Neural progenitor cell (in vitro differentiated cells): ENCODE measurements around the gene DDX39B. TPM values are rescaled to one million over a fixed set of nuclear protein-coding genes. Genes with fewer than 3 reads are reported as not detected.
A peak's percentile ranks its signal among the peaks of the same experiment; 100 is the strongest.
"Not testable (repeated sequence)": the region's sequence is repeated elsewhere in the genome, so short reads cannot be mapped to it uniquely, and the experiment has no call there.

Source experiments
- DNase-seq: peaks from one replicate; pipeline ENCODE4 v3.0.0-alpha.2; 2016; ENCODE audit warnings: low spot score
- H2AFZ ChIP-seq: fragments of 200-600 bp; sonication (generic); replicated peaks from 2 replicates; pipeline ENCODE4 v1.6.1; 2016; ENCODE audit warnings: antibody characterized with exemption
- H3F3A ChIP-seq: fragments of 200-600 bp; sonication (generic); 2 replicates; pipeline ENCODE4 v1.6.1; 2016; ENCODE audit warnings: antibody characterized with exemption, low read depth
- H3K27ac ChIP-seq: fragments of 200-600 bp; sonication (generic); 2 replicates; pipeline ENCODE4 v1.5.1; 2016; ENCODE audit warnings: mild to moderate bottlenecking
- H3K27me3 ChIP-seq: fragments of 200-600 bp; sonication (generic); 2 replicates; pipeline ENCODE4 v1.6.1; 2016; ENCODE audit warnings: mild to moderate bottlenecking, moderate library complexity
- H3K36me3 ChIP-seq: fragments of 200-600 bp; sonication (generic); 2 replicates; pipeline ENCODE4 v1.5.1; 2016
- H3K4me1 ChIP-seq: fragments of 200-600 bp; sonication (generic); 2 replicates; pipeline ENCODE4 v1.6.1; 2016; ENCODE audit warnings: mixed run types
- H3K4me2 ChIP-seq: fragments of 200-600 bp; sonication (generic); 2 replicates; pipeline ENCODE4 v1.6.1; 2016
- H3K4me3 ChIP-seq: fragments of 200-600 bp; sonication (generic); 2 replicates; pipeline ENCODE4 v1.5.1; 2016
- H3K79me2 ChIP-seq: fragments of 200-600 bp; sonication (generic); 2 replicates; pipeline ENCODE4 v1.6.1; 2016; ENCODE audit warnings: low read depth
- H3K9ac ChIP-seq: fragments of 200-600 bp; sonication (generic); 2 replicates; pipeline ENCODE4 v1.6.1; 2016
- H3K9me3 ChIP-seq: fragments of 200-600 bp; sonication (generic); 2 replicates; pipeline ENCODE4 v1.5.1; 2016; ENCODE audit warnings: low read depth
- H4K20me1 ChIP-seq: fragments of 200-600 bp; sonication (generic); 2 replicates; pipeline ENCODE4 v1.6.1; 2016; ENCODE audit warnings: low read depth
- H3K27ac Mint-ChIP-seq: 3 replicates; pipeline ENCODE4 v1.8.0; 2021; ENCODE audit warnings: mixed read lengths
- H3K27me3 Mint-ChIP-seq: 2 replicates; pipeline ENCODE4 v1.8.0; 2022; ENCODE audit warnings: low read depth, mild to moderate bottlenecking, inconsistent platforms, moderate library complexity, mixed read lengths; ENCODE audit not compliant: insufficient read depth
- H3K36me3 Mint-ChIP-seq: 3 replicates; pipeline ENCODE4 v1.8.0; 2021; ENCODE audit warnings: mixed read lengths
- H3K4me1 Mint-ChIP-seq: 3 replicates; pipeline ENCODE4 v1.8.0; 2021; ENCODE audit warnings: mixed read lengths
- H3K4me3 Mint-ChIP-seq: 3 replicates; pipeline ENCODE4 v1.8.0; 2021; ENCODE audit warnings: mild to moderate bottlenecking, moderate library complexity, mixed read lengths
- H3K9me3 Mint-ChIP-seq: 3 replicates; pipeline ENCODE4 v1.8.0; 2020; ENCODE audit warnings: mixed read lengths
- EZH2 ChIP-seq: fragments of 200-600 bp; sonication (generic); IDR thresholded peaks from 2 replicates; pipeline ENCODE4 v1.6.1; 2017; ENCODE audit warnings: antibody characterized with exemption, mild to moderate bottlenecking, moderate library complexity
- EZH2phosphoT487 ChIP-seq: fragments of 200-600 bp; sonication (generic); IDR thresholded peaks from 2 replicates; pipeline ENCODE4 v1.6.1; 2017; ENCODE audit warnings: antibody characterized with exemption
- total RNA-seq: library from RNA; depleted of rRNA; stranded (reverse); fragments of >200 nt; gene quantifications from 2 replicates; pipeline ENCODE4 v1.2.3, GENCODE V29; 2015; ENCODE audit warnings: low replicate concordance
- TF ChIP-seq, protein P1 (sequence below): fragments of 200-600 bp; sonication (generic); IDR thresholded peaks from 2 replicates; pipeline ENCODE4 v1.5.1; 2017; ENCODE audit warnings: antibody characterized with exemption, mild to moderate bottlenecking

The DDX39B gene
- 493 and 913 TPM in 2 replicates for total RNA-seq

DNA sequence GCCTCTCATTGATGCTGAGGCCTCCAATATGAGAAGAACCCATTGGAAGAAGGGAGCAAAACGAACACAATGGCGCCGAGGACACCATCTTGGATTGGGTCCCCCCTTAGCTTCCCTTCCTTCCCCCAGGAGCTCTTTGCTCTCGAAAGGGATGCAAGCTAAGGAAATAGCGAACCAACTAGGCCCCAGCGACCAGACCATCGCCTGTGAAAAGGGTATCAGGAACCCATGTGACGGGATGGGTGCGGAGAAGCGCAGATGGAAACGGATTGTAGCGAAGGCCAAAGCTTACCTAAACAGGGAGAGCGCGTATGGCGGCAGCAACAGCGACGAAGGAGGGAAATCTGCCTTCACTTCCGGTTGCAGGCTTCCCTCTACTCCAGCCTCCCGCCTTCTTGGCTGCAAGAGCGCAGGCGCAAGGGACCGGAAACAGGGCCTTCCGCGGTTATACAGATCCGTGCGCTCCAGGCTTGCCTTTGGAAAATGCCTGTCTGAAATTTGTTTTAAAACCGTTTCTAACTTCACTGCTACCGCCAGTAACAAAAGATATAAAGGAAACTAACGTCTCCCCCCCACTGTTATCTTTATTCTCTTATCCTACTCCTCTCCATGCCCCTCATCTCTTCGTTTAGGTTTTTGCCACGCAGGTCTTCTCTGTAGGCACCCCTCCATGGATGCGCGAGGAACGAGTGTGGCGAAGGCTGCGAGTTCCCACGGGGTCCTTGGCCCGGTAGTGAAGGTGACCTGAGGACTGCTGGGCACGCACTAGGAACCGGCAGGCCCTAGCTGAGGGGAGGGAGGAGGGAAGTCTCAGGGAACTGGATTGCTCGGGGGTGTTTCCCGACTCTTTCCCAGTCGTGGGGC, at the start of gene DDX39B:
Gene DDX39B (minus strand): TSS at position 346 of the 864 bp plus-strand sequence. CDS start 1,471 bp downstream, outside the sequence.
- Histone ChIP-seq H3K4me2 (peak within 1 kb of the TSS; percentile 89), H3K4me3 (peak within 1 kb of the TSS; percentile 96), H3K9me3 (no peaks in the 10 kb centered on the region), H3K79me2 (peaks cover 66% of the 10 kb centered on the region), H2AFZ (peak within 1 kb of the TSS; percentile 89), H3K27ac (peak within 1 kb of the TSS; percentile 100), H3K27me3 (no peaks in the 10 kb centered on the region), H3F3A (peaks cover 57% of the 10 kb centered on the region), H3K4me1 (peaks cover 22% of the 10 kb centered on the region), H4K20me1 (peaks cover 45% of the 10 kb centered on the region), H3K9ac (peak within 1 kb of the TSS; percentile 99), H3K36me3 (peaks cover 22% of the 10 kb centered on the region)
- no peaks in the 10 kb centered on the region for H3K9me3 Mint-ChIP-seq
- H3K36me3 Mint-ChIP-seq: peaks cover 33% of the 10 kb centered on the region
- H3K4me1 Mint-ChIP-seq: peaks cover 55% of the 10 kb centered on the region
- peak; percentile 98 for DNase-seq
- peak within 1 kb of the TSS; percentile 100 for H3K4me3 Mint-ChIP-seq
- TF ChIP-seq EZH2: no peak
- TF ChIP-seq, protein P1, sequence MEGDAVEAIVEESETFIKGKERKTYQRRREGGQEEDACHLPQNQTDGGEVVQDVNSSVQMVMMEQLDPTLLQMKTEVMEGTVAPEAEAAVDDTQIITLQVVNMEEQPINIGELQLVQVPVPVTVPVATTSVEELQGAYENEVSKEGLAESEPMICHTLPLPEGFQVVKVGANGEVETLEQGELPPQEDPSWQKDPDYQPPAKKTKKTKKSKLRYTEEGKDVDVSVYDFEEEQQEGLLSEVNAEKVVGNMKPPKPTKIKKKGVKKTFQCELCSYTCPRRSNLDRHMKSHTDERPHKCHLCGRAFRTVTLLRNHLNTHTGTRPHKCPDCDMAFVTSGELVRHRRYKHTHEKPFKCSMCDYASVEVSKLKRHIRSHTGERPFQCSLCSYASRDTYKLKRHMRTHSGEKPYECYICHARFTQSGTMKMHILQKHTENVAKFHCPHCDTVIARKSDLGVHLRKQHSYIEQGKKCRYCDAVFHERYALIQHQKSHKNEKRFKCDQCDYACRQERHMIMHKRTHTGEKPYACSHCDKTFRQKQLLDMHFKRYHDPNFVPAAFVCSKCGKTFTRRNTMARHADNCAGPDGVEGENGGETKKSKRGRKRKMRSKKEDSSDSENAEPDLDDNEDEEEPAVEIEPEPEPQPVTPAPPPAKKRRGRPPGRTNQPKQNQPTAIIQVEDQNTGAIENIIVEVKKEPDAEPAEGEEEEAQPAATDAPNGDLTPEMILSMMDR: no peak
- no peak for TF ChIP-seq EZH2phosphoT487
- peaks cover 6% of the 10 kb centered on the region for H3K27me3 Mint-ChIP-seq
- H3K27ac Mint-ChIP-seq: peak within 1 kb of the TSS; percentile 100

- H3K27me3 Mint-ChIP-seq, H3K9me3 Mint-ChIP-seq, H3K9me3 ChIP-seq, H3K36me3 ChIP-seq, H2AFZ ChIP-seq, DNase-seq, H3K27me3 ChIP-seq, H3K79me2 ChIP-seq, H3K4me3 ChIP-seq, H3K4me2 ChIP-seq, H3F3A ChIP-seq, H3K36me3 Mint-ChIP-seq, H3K4me1 ChIP-seq, H3K27ac ChIP-seq, H3K9ac ChIP-seq, H4K20me1 ChIP-seq, H3K27ac Mint-ChIP-seq, H3K4me3 Mint-ChIP-seq, H3K4me1 Mint-ChIP-seq: not testable (repeated sequence)
These were observed 48.9 kb upstream of the DDX39B start for GRCh38 chr6:31590691-31591090.

GRCh38 chr6:31588871-31589650, 47.3 kb upstream of the DDX39B start:
- H3K27me3 ChIP-seq: no peaks in the 10 kb centered on the region
- no peak overlapping the region for H3K4me2 ChIP-seq
- H3K4me1 Mint-ChIP-seq: peaks cover 5% of the 10 kb centered on the region
- H3K27me3 Mint-ChIP-seq: peaks cover 6% of the 10 kb centered on the region
- no peak overlapping the region for H2AFZ ChIP-seq
- no peak overlapping the region for H3K27ac ChIP-seq
- H3K4me3 ChIP-seq: no peak overlapping the region
- no peaks in the 10 kb centered on the region for H3K9me3 ChIP-seq
- no peak overlapping the region for H3K27ac Mint-ChIP-seq
- no peaks in the 10 kb centered on the region for H3K79me2 ChIP-seq
- no peaks in the 10 kb centered on the region for H3K9me3 Mint-ChIP-seq
- H3K36me3 ChIP-seq: no peaks in the 10 kb centered on the region
- DNase-seq: no peak
- H3K4me3 Mint-ChIP-seq: peak overlapping the region; percentile 53
- TF ChIP-seq, protein P1: no peak
- no peak for TF ChIP-seq EZH2phosphoT487
- no peak for TF ChIP-seq EZH2
- no peak overlapping the region for H3K9ac ChIP-seq
- no peaks in the 10 kb centered on the region for H4K20me1 ChIP-seq
- H3F3A ChIP-seq: no peaks in the 10 kb centered on the region
- no peaks in the 10 kb centered on the region for H3K36me3 Mint-ChIP-seq
- no peaks in the 10 kb centered on the region for H3K4me1 ChIP-seq
